NCI-H2227 (cell line): ENCODE data around the gene AFTPH.

Experiments
- DNase-seq: peaks from one replicate; lab custom pipeline; 2025; ENCODE audit not compliant: unreplicated experiment; lab: John Stamatoyannopoulos, UW

Gene AFTPH

DNA sequence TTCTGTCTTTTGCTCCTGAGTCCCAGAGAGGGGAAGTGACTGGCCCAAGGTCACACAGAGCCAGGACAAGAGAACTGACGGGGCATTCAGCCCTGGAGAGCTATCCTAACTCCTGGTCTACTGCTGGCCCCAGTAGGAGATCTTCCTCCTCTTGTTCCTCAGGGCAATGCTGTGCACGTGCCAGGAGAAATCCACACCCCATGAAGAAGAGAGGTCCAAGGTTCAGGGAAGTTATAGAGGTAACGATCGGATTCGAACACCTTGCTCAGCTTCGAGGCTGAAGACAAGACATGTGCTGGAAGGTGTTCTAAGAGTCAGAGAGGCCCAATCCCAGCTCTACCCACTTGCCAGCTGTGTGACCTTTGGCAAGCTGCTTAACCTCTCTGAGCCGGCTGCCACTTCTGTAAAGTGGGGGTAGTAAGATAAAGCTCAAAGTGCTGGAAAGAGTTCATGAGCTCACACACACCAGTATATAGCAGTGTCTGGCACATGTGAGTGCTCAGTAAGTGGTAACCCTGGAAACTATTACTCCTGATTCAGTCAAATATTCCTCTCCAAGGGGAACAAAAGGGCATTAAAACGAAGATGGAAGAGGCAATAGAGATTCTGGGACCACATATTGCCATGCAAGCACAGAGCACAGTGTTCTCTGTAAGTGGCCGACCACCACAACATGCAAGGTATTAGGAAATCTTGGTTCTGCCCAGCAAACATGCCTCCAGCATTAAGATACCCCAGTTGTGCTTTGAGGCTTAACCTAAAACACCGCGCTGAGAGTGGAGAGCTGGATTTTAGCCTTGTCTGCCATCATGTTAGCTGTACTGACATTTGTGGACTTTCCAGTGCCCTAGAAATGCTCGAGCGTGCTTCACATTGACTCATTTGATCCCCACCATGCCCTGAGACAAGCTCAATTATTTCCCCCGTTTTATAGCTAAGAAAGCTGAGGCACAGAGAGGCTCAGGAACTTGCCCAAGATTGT lies 104.0 kb downstream of the AFTPH start:
- no peak for DNase-seq

DNA sequence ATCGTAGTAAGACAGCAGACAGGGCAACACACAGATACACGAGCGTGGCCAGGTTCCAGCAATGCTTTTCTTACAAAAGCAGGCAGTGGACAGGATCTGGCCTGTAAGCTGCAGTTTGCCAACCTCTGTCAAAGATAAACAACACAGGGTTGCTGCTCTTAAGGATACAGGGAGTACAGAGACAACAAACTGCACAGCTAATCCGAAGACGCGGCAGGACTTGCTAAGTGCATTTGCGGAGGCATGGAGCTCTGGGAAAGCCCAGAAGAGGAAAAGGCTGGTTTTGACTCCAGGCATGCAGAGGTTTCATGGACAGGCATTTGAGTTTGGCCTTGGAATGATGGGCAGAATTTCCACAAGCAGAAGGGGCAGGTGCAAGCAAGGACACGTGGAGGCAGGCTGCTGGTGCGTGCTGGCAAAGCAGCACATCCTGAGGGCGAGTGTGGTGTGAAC lies 105.2 kb downstream of the AFTPH start:
- no peak for DNase-seq

DNA sequence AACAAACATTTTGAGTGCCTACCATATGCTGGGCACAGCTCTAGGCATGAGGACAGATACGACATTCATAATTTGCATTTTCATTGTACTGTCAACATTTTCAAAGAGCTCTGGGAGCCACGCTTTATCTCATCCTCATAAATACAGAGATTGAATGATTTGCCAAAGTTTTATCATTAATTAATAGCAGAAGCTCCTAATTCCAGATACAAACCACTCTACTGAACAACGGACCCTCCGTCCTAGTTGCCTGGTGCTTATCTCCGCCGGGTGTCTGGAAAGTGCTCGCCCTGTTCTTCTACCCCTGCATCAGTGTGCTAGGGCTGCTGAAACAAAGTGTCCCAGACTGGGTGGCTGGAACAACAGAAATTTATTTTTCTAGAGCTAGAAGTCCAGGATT lies 105.7 kb downstream of the AFTPH start:
- no peak for DNase-seq

DNA sequence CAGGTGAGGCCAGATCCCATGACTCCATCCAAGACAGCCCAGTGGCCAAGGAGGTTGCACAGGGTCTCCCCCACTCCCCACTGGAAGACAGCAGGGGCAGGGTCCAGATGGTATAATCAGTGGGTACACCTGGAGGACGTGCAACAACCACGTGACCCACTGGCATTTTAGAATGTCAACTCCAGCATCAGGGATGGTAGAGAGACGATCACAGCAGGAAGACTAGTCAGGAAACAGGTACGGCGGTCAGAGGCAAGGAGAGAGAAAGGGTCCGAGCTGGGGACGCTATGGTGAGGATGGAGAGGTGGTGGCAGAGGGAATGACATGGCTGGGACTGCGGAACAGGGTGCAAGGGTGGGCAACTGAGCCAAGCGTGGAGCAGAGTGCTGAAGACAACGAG lies 106.6 kb downstream of the AFTPH start:
- no peak for DNase-seq

DNA sequence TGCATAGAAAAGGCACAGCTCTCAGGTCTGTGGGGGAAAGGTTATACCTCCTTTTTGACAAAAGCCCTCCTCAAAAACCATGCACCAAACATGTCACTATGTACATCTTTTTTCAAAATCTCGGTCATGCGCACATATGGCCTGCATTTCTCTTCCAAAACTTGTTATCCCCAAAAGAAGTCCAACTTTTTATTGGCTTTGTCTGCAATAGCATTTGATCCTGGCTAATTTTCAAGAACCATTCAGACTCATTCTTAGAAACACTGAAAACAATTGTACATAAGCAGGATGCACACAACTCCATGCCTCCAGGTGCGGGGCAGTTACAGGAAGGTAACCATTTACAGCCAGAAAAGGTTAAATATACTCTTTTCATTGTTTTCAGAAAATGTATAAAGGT lies 107.6 kb downstream of the AFTPH start:
- no peak for DNase-seq

DNA sequence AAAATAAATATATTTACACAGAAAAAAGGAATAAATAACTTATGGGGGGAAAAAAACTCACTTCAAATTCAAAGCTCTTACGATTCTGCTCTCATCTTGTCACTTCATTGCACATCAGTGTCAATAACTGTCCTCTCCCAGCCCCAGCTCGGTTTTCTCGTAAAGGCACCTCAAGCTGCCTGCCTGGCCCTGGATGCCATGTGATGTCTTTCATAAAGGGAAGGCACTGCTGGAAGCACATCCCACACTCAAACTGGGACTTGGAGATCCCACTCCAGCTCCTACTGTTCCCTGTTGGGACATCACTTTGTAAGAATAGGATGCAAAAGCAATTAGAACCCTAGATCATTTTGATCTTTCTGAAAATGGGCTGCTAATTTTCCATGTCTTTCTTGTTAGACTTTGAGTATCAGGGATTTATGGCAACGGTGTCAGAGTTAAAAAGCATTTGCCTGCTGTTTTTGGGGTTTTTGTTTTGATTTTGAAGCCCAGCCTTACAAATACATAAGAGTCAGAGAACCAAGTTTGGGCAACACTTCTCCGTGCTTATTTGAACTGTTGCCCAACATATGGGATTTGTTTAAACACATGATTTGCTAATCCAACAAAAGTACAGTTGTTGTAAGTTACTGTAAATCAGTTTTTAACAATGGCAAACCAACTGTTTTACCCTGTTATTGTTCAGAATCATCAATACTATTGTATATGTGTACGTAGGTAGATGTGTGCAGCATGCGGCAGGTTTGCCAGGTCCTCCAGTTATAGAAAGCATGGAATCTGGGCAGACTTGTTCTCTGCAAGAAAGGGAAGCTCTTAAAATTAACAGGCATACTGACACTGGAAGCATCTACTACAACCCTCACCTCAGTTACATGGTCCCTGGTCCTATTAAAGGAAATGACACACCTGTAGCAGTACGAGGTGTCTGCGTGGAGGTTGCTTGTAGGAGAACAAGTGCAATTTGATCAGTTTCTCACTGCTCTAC lies 109.0 kb downstream of the AFTPH start:
- DNase-seq, result no peak

DNA sequence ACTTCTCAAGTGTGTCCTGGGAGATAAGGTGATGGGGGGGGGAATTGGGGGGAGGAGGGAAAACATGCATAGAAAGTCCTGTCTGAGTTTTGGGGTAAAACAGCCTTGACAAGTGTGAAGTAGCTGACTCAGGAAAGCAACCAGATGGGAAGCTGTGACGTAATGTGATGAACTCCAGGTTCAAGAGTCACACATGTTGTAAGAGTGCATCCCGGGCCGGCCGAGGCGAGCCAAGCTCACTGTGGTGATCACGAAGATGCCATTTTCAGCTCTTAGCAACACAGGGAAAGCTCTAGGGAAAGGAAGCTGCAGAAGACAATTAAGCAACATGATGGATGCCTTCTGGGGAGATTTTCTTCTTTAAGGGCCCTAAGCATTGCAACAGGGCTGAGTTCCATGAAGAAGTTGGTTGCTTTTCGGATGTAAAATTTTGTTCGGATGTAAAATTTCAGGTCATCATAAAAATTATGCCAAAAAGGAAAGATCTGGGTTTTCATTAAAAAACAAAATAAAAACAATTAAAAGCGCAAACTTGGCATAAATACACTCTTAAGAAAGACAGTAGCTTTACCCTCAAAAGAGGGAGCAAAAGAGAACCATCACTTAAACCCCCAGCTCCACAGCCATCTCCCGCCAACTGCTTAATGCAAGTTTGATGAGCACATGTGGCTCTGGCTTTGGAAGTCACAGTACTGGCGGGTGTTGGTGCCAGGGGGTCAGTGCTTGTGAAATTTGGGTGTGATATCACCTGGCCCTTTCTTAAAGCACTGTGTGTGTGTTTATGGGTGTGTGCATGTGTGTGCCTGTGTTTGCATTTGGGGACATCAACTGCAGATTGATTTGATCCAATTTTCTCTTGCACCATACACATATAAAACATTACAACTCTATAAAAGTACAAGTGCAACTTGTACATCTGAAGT lies 110.5 kb downstream of the AFTPH start:
- DNase-seq, result no peak

DNA sequence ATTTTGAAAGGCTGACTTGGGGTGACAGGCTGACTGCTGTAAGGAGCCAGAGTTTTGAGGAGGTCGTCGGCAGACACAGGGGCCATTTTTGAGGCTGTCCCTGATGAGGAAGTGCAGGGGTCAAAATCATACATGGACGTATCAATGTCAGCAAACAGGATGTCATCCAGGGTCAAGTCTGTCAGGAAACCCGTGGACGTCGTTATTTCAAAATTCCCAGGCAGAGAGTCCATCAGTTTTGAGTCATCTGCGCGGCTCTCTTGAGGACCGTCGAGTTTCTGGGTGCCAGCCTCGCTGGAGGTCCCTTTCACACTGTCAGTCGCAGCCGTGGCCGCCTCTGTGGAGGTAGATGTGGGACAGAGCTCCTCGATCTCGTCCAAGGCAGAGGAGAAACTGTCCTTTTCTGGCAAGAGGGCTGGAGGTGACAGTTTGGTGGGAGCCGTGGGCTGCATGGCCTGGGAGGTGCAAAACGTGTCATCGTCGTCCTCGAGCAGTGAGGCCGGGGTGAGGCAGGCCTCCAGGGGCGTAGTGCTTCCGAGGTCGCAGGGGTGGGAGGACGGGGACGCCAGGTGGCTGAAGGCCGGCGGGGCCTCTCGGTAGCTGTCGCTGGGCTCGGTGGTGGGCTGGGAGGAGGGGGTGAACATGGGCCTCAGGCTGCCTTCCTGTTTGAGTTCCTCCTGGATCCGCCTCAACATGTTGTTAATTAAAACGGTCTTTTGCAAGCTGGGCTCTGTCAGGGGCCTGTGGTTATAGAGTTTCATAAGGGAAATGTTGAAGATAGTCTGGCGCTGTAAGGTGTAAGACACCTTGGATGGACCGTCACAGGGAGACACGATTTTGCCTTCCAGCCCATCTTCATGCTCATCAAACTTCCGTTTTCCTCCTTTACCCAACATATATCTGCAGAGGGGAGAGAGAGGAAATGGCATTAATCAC lies 112.1 kb downstream of the AFTPH start:
- DNase-seq, result no peak

DNA sequence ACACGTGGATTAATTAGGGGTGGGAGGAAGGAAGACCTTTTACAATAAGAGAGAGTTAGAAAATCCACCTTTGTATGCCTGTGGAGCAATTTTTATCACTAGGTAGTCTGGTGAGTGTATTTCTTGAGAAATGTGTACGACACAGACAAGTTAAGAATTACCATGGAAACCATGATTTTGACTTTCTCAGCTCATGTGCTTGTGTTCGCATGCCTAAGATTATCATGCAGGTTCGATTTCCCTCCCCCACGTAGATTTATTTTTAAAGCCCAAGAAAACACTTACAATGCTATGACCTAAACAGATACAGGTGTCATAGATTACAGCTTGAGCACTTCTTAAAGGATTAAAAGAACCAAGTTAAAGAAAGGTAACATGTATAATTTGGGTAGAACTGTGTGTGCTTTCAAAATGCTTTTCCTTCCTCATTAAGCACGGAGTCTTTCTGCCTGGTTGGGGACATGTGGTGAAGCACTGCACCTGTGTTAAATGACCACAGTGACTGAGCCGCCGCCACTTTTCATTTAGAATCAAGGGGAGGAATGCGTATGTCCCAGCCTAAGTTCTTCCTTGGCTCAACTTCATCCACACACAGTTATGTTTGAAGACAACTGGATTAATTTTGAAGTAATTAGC lies 113.0 kb downstream of the AFTPH start:
- no peak for DNase-seq

DNA sequence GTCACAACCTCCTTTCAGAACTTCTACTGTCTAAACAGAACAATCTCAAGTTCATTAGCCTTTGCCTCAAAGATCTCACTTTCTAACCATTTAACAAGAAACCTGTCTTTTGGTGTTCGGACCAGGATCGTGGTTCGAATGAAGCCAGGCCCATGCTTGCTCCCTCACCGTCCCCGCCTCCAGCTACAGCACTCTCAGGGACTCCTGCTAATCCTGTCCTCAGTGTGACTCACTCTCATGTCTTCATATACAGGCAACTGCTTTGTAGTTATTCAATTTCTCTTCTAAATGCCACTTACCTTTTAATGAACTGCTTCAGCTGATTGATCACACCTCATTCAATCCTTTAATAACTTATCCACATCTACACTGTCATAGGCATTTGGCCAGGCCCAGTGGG lies 113.8 kb downstream of the AFTPH start:
- DNase-seq, result no peak

DNA sequence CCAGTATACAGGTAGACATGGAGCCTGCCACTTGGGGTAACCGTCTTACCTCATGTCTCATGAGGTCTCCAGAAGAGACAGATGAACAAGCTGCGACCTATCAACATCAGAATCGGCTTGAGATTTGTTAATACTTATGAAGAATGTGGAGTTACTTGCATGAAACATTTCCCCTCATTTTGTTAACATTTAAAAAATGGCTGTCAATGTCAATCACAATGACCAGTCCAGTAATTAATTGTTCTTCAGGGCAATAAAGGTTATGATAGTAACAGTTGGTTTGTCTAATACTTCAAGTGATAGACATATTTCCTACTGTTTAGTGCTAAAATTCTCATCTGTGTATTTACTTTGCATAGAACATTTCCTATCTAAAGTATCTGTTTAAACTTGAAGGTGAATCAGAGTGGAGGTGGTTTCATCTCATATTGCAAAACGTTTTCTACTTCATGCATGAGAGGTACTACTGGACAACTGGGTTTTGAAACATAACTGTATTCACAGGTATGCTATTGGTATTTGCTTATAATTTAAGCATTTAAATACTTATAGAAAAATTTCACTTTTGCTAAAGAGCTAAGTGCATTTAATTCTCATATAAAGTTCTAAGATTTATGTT lies 114.5 kb downstream of the AFTPH start:
- no peak for DNase-seq

DNA sequence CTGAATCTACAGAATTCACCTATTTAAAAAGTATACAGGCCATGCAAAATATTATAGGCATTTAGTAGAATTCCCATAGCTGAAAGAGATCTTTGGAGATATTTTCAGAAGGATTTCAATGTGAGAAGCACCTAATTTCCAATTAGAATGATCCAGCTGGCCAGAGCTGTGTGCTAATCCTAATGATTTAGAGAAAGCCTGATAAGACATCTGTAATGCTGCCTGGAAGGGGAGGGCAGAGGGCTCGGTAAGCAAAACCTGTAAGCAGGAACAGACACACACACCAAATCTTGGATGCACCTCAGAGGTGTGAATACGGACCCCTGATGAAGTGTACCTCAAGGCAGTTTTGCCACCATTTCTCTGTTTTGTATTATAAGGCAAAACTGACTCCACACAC lies 115.6 kb downstream of the AFTPH start:
- no peak for DNase-seq

DNA sequence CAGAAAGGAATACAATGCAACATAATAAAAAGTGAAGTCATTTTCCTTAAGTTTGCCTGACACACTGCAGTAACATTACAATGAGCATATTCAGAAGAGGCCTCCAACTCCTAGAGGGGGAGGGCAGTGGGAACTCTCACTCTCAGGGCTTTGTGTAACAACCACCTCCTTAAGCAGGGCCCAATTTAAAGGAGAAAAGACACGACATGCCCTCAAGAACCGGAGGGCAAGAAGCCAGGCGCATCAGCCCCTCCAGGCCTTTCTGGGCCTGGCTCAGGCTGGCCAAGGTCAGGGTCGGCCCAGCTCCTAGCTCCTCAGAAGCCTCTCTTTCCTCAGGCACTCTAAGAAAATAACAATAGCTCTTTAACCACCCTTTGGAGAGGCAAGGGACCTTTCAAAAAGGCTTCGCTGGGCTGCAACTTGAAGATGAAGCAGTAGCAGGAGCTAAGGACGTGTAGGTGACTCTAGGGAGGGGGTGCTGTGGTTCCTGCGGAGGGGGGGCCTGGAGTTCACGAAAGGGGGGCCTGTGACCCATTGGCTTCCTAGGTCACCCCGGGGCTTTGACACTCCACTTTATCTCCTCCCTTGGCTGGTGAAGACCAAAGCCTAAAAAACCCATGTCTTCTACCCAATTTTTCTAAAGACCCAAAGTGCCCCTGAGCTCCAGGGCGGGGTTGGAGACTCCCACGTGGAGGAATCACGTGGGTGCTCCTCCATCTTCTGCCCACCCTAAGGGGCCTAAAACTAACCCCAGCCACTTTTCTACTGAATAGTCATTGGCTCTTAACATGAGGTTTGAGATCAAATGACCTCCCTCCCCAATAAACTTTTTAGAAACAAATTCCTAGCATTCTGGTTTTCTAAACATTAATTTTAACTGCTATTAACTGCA lies 116.3 kb downstream of the AFTPH start:
- no peak for DNase-seq

DNA sequence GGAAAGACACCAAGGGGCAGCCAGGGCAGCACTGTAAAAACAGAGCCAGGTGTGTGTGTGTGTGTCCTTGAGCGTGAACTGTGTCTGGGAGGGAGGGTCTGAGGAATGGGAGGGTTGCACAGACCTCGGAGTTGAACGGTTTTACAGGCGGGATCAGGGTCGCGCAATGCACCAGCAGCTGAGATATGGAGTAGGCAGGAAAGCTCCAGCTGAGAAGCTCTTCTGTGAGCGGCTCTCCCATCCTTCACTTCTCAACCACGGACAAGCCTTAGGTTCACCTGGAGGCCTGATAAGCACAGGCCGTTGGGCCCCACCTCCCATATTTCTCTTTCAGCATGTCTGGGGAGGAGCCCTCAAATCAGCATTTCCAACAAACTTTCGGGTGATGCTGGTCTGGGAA lies 117.5 kb downstream of the AFTPH start:
- DNase-seq, result no peak
